GM18873 (cell line): ENCODE results near the gene PCBP2.
A peak's percentile ranks its signal among the peaks of the same experiment; 100 is the strongest.
"Not testable (repeated sequence)": the region's sequence is repeated elsewhere in the genome, so short reads cannot be mapped to it uniquely, and the experiment has no call there.

ENCODE experiments used
- ATAC-seq: cut with Tn5 transposase; IDR thresholded peaks from one replicate; pipeline ENCODE4 v1.9.1; 2021; ENCODE audit warnings: mild to moderate bottlenecking, moderate library complexity, moderate number of reproducible peaks; ENCODE audit not compliant: unreplicated experiment, low FRiP score

The PCBP2 gene

GRCh38 chr12:53439582-53439981 is 12.3 kb upstream of the PCBP2 start:
- not testable (repeated sequence) for ATAC-seq

- ATAC-seq, result peak; percentile 97
These were observed 10.7 kb upstream of the PCBP2 start, which contains the start of gene PRR13 for GRCh38 chr12:53441040-53441833. Gene PRR13, plus strand, starts transcription at chr12:53441734. Its CDS starts 981 bp downstream, at chr12:53442715.

GRCh38 chr12:53443955-53444354 is 7.9 kb upstream of the PCBP2 start:
- no peak for ATAC-seq

- ATAC-seq, result not testable (repeated sequence)
These were observed 7.1 kb upstream of the PCBP2 start for GRCh38 chr12:53444593-53445325.

- no peak for ATAC-seq
These were observed 966 bp upstream of the PCBP2 start for GRCh38 chr12:53450936-53451335.

- ATAC-seq, result no peak
These were observed 516 bp downstream of the PCBP2 start for GRCh38 chr12:53452159-53453077.

GRCh38 chr12:53453953-53454640 is 2.2 kb downstream of the PCBP2 start:
- no peak for ATAC-seq

- ATAC-seq, result no peak
These were observed 2.8 kb downstream of the PCBP2 start for GRCh38 chr12:53454707-53455106.

GRCh38 chr12:53456654-53457366 is 4.9 kb downstream of the PCBP2 start:
- ATAC-seq, result no peak

GRCh38 chr12:53459097-53459496 is 7.2 kb downstream of the PCBP2 start:
- no peak for ATAC-seq

GRCh38 chr12:53461059-53461458 is 9.2 kb downstream of the PCBP2 start:
- ATAC-seq, result no peak

- ATAC-seq, result no peak
These were observed 9.7 kb downstream of the PCBP2 start for GRCh38 chr12:53461591-53461990.

GRCh38 chr12:53462935-53463334 is 11.0 kb downstream of the PCBP2 start:
- ATAC-seq, result no peak

- no peak for ATAC-seq
These were observed 12.1 kb downstream of the PCBP2 start for GRCh38 chr12:53463802-53464560.

GRCh38 chr12:53464685-53465418 is 12.9 kb downstream of the PCBP2 start:
- no peak for ATAC-seq

GRCh38 chr12:53465679-53466078 is 13.8 kb downstream of the PCBP2 start:
- no peak for ATAC-seq

GRCh38 chr12:53466640-53467039 is 14.7 kb downstream of the PCBP2 start:
- no peak for ATAC-seq

- no peak for ATAC-seq
These were observed 15.2 kb downstream of the PCBP2 start for GRCh38 chr12:53467082-53467481.
